Measurements from ENCODE around the gene FOXI1.
"Not testable (repeated sequence)": the region's sequence is repeated elsewhere in the genome, so short reads cannot be mapped to it uniquely, and the experiment has no call there.

The FOXI1 gene

DNA sequence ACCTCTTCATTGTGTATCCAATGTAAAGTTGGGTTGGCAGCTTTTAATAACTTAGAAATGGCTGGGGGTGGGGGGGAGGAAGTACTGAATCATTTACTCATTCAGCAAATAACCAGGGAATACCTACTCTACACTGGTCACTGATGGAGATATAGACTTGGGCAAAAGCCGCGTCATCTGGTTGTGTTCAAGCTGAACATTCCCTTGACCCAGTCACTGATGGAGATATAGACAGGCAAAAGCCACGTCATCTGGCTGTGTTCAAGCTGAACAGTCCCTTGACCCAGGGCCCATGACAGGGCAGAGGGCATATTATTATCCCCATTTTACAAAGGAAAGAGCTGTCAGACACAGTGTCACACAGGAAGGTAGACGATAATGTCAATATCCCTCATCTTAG is 32.6 kb downstream of the FOXI1 start:
- H3K27me3 ChIP-seq (ENCODE audit: control insufficient read depth in 1 of 2, insufficient read depth in 2 of 2, low read length in 2 of 2), result no peaks in the 10 kb centered on the region
- no peak overlapping the region for H3K4me3 ChIP-seq (ENCODE audit: low read depth in 1 of 2, low read length in 2 of 2)
- no peak overlapping the region for H3K27ac ChIP-seq (ENCODE audit: low read depth, low read length)
- H3K9me3 ChIP-seq (ENCODE audit: control insufficient read depth in 1 of 2, low read length in 2 of 2), result no peaks in the 10 kb centered on the region
- no peaks in the 10 kb centered on the region for H3K36me3 ChIP-seq (ENCODE audit: control insufficient read depth in 1 of 2, insufficient read depth in 2 of 2, low read length in 2 of 2)
- H3K4me1 ChIP-seq (ENCODE audit: control insufficient read depth in 1 of 2, insufficient read depth in 2 of 2, low read length in 2 of 2), result no peaks in the 10 kb centered on the region
- no peak overlapping the region for H3K9ac ChIP-seq (ENCODE audit: low read depth in 1 of 2, low read length in 2 of 2)

DNA sequence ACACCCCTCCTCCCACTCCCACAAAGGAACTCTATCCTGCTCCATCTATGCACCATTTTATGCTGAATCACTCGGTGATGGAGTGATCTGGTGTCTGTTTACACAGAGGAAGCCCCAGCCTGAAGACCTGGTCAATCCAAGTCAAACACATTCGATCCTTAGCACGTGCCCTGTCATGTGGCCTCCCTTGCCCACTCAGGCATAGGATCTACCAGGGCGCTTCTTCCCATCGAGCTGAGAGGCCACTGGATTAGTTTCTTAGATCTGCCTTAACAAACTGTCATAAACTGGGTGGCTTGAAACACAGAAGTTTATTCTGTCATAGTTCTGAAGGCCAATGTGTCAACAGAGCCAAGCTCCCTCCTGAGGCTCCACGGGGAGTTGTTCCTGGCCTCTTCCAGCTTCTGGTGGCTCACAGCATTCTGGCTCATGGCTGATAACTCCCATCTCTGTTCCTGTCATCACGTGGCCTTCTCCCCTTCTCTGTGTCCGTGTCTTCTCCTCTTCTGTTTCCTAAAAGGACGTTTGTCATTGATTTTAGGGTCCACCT is 34.2 kb downstream of the FOXI1 start:
- no peak overlapping the region for H3K4me3 ChIP-seq (ENCODE audit: low read depth in 1 of 2, low read length in 2 of 2)
- H3K9ac ChIP-seq (ENCODE audit: low read depth in 1 of 2, low read length in 2 of 2), result no peak overlapping the region
- no peaks in the 10 kb centered on the region for H3K9me3 ChIP-seq (ENCODE audit: control insufficient read depth in 1 of 2, low read length in 2 of 2)
- H3K4me1 ChIP-seq (ENCODE audit: control insufficient read depth in 1 of 2, insufficient read depth in 2 of 2, low read length in 2 of 2), result no peaks in the 10 kb centered on the region
- no peak overlapping the region for H3K27ac ChIP-seq (ENCODE audit: low read depth, low read length)
- H3K36me3 ChIP-seq (ENCODE audit: control insufficient read depth in 1 of 2, insufficient read depth in 2 of 2, low read length in 2 of 2), result no peaks in the 10 kb centered on the region
- H3K27me3 ChIP-seq (ENCODE audit: control insufficient read depth in 1 of 2, insufficient read depth in 2 of 2, low read length in 2 of 2), result no peaks in the 10 kb centered on the region

DNA sequence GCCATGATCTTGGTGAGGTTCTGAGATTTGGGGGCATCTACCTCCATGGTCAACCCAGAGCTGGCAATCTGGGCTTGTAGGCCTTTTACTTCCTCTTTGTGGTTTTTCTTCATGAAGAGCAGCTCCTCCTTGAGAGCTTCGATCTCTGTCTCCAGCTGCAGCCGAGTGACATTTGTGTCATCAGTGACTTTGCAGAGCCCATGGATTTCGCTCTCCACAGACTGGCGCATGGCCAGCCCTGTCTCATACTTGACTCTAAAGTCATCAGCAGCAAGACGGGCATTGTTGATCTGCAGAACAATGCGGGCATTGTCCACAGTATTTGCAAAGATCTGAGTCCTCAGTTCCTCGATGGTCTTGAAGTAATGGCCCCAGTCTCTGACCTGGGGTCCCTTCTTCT is 35.5 kb downstream of the FOXI1 start:
- H3K4me3 ChIP-seq (ENCODE audit: low read depth in 1 of 2, low read length in 2 of 2); H3K4me1 ChIP-seq (ENCODE audit: control insufficient read depth in 1 of 2, insufficient read depth in 2 of 2, low read length in 2 of 2); H3K9me3 ChIP-seq (ENCODE audit: control insufficient read depth in 1 of 2, low read length in 2 of 2); H3K9ac ChIP-seq (ENCODE audit: low read depth in 1 of 2, low read length in 2 of 2); H3K27me3 ChIP-seq (ENCODE audit: control insufficient read depth in 1 of 2, insufficient read depth in 2 of 2, low read length in 2 of 2); H3K27ac ChIP-seq (ENCODE audit: low read depth, low read length); H3K36me3 ChIP-seq (ENCODE audit: control insufficient read depth in 1 of 2, insufficient read depth in 2 of 2, low read length in 2 of 2): not testable (repeated sequence)

DNA sequence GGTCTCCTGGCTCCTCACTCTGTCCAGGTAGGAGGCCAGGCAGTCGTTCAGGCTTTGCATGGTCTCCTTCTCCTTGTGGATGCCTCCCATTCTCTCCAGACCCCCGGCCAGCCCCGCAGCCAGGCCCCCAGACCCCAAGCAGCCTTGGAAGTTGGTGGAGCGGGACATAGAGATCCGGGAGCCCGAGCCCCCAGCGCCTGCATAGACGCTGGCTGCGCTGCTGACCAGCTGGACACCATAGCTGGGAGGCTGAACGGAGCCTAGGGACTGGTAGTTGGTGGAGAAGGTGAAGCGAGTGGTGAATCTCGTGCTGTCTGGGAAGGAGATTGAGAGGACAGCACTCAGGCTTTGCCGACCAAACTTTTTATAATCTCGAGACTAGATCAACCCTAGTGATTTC is 35.9 kb downstream of the FOXI1 start:
- H3K9ac ChIP-seq (ENCODE audit: low read depth in 1 of 2, low read length in 2 of 2), result no peak overlapping the region
- no peak overlapping the region for H3K4me3 ChIP-seq (ENCODE audit: low read depth in 1 of 2, low read length in 2 of 2)
- H3K27me3 ChIP-seq (ENCODE audit: control insufficient read depth in 1 of 2, insufficient read depth in 2 of 2, low read length in 2 of 2), result no peaks in the 10 kb centered on the region
- no peaks in the 10 kb centered on the region for H3K9me3 ChIP-seq (ENCODE audit: control insufficient read depth in 1 of 2, low read length in 2 of 2)
- no peaks in the 10 kb centered on the region for H3K36me3 ChIP-seq (ENCODE audit: control insufficient read depth in 1 of 2, insufficient read depth in 2 of 2, low read length in 2 of 2)
- H3K4me1 ChIP-seq (ENCODE audit: control insufficient read depth in 1 of 2, insufficient read depth in 2 of 2, low read length in 2 of 2), result no peaks in the 10 kb centered on the region
- no peak overlapping the region for H3K27ac ChIP-seq (ENCODE audit: low read depth, low read length)

DNA sequence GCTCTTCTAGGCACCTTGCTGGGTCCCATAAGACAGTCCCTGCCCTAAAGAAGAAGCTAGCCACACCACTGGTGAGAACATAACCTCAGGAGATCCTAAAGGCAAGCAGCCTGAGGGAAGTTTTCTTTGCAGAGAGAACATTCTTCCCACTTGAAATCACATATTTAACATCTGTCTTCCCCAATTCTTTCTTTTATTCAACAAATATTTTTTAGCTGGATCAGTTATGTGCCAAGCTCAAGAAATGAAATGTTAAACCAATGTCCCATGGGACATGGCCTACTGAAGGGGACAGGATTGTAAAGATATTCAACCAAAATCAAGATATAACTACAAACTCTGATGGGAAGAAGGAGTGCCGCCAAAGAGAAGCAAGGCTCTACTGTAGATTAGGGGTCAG is 36.5 kb downstream of the FOXI1 start:
- no peaks in the 10 kb centered on the region for H3K27me3 ChIP-seq (ENCODE audit: control insufficient read depth in 1 of 2, insufficient read depth in 2 of 2, low read length in 2 of 2)
- H3K4me3 ChIP-seq (ENCODE audit: low read depth in 1 of 2, low read length in 2 of 2), result no peak overlapping the region
- no peaks in the 10 kb centered on the region for H3K4me1 ChIP-seq (ENCODE audit: control insufficient read depth in 1 of 2, insufficient read depth in 2 of 2, low read length in 2 of 2)
- no peak overlapping the region for H3K9ac ChIP-seq (ENCODE audit: low read depth in 1 of 2, low read length in 2 of 2)
- no peaks in the 10 kb centered on the region for H3K9me3 ChIP-seq (ENCODE audit: control insufficient read depth in 1 of 2, low read length in 2 of 2)
- H3K36me3 ChIP-seq (ENCODE audit: control insufficient read depth in 1 of 2, insufficient read depth in 2 of 2, low read length in 2 of 2), result no peaks in the 10 kb centered on the region
- H3K27ac ChIP-seq (ENCODE audit: low read depth, low read length), result no peak overlapping the region

DNA sequence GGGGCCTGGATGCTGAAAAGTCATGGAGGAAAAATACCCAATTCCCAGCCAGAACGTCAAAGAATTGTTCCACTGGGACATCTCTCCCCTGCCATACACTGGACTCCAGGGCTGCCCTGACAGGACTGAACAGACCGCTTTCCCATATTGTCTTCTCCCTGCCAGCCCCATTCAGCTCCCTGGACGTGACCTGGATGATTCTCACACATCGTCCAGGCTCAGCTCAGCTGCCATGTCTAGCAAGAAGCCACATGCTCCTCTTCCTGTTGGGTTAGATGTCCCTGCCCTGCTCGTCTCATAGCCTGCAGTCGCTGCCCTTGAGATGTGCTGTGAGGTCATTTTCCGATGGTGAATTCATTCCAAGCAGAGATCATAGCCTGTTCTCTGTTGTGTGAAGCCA is 37.4 kb downstream of the FOXI1 start:
- Histone ChIP-seq H3K9me3 (ENCODE audit: control insufficient read depth in 1 of 2, low read length in 2 of 2) (no peaks in the 10 kb centered on the region), H3K36me3 (ENCODE audit: control insufficient read depth in 1 of 2, insufficient read depth in 2 of 2, low read length in 2 of 2) (no peaks in the 10 kb centered on the region), H3K4me3 (ENCODE audit: low read depth in 1 of 2, low read length in 2 of 2) (no peak overlapping the region), H3K4me1 (ENCODE audit: control insufficient read depth in 1 of 2, insufficient read depth in 2 of 2, low read length in 2 of 2) (no peaks in the 10 kb centered on the region), H3K27me3 (ENCODE audit: control insufficient read depth in 1 of 2, insufficient read depth in 2 of 2, low read length in 2 of 2) (no peaks in the 10 kb centered on the region), H3K9ac (ENCODE audit: low read depth in 1 of 2, low read length in 2 of 2) (no peak overlapping the region), H3K27ac (ENCODE audit: low read depth, low read length) (no peak overlapping the region)

DNA sequence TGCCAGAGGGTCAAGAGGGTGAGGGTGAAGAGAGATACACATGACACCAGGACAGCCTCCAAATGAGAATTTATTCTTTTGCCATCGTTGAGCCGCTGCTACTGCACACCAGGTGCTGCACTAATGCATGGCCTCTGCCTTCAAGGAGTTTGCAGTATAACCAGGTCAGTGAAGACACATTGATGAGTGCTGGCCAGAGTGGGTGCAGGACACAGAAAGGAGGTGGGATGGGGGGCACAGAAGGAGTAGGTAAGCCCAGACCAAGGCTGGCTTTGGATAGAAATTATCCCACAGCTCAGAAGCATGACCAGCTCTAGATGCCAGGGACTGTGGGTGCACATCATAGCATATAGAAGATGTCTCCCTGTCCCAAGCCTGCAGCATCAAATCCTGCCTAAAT is 38.0 kb downstream of the FOXI1 start:
- Histone ChIP-seq H3K27ac (ENCODE audit: low read depth, low read length) (no peak overlapping the region), H3K9me3 (ENCODE audit: control insufficient read depth in 1 of 2, low read length in 2 of 2) (no peaks in the 10 kb centered on the region), H3K4me1 (ENCODE audit: control insufficient read depth in 1 of 2, insufficient read depth in 2 of 2, low read length in 2 of 2) (no peaks in the 10 kb centered on the region), H3K27me3 (ENCODE audit: control insufficient read depth in 1 of 2, insufficient read depth in 2 of 2, low read length in 2 of 2) (no peaks in the 10 kb centered on the region), H3K4me3 (ENCODE audit: low read depth in 1 of 2, low read length in 2 of 2) (no peak overlapping the region), H3K9ac (ENCODE audit: low read depth in 1 of 2, low read length in 2 of 2) (no peak overlapping the region), H3K36me3 (ENCODE audit: control insufficient read depth in 1 of 2, insufficient read depth in 2 of 2, low read length in 2 of 2) (no peaks in the 10 kb centered on the region)

DNA sequence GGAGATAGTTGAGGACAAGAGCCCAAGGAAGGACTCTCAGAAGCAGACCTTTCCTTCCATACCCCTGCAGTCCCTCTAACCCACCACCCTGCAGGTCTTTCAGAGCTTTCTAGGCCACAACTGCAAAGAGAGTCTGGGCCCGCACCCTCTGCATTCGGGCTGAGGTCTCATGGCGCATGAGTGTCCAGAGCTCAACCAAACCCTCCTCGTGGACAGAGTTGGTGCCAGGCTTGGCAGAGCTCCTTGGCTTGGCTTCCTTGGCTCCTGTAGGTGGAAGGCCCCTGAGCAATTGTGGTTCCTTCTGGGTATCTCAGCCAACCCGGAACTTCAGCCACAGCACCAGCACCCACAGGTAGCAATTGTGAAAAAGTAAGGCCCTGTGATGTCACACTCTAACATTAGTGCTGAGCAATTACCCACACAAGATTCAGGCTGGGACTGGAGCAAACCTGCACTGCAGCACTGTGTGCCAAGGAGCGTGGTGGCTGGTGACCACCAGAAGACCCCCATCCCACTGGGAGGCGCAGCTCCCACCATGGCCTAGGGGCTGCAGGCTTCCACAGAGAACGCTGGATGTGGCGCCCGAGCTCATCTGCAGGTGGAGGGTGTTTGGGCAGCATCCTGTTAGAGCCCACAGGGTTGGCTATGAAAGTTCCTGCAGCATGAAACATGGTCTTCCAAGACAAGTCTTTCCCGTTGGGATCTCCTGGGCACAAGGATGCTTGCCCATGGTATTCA is 38.8 kb downstream of the FOXI1 start:
- Histone ChIP-seq H3K27me3 (ENCODE audit: control insufficient read depth in 1 of 2, insufficient read depth in 2 of 2, low read length in 2 of 2) (no peaks in the 10 kb centered on the region), H3K4me3 (ENCODE audit: low read depth in 1 of 2, low read length in 2 of 2) (no peak overlapping the region), H3K4me1 (ENCODE audit: control insufficient read depth in 1 of 2, insufficient read depth in 2 of 2, low read length in 2 of 2) (no peaks in the 10 kb centered on the region), H3K27ac (ENCODE audit: low read depth, low read length) (no peak overlapping the region), H3K36me3 (ENCODE audit: control insufficient read depth in 1 of 2, insufficient read depth in 2 of 2, low read length in 2 of 2) (no peaks in the 10 kb centered on the region), H3K9ac (ENCODE audit: low read depth in 1 of 2, low read length in 2 of 2) (no peak overlapping the region), H3K9me3 (ENCODE audit: control insufficient read depth in 1 of 2, low read length in 2 of 2) (no peaks in the 10 kb centered on the region)

DNA sequence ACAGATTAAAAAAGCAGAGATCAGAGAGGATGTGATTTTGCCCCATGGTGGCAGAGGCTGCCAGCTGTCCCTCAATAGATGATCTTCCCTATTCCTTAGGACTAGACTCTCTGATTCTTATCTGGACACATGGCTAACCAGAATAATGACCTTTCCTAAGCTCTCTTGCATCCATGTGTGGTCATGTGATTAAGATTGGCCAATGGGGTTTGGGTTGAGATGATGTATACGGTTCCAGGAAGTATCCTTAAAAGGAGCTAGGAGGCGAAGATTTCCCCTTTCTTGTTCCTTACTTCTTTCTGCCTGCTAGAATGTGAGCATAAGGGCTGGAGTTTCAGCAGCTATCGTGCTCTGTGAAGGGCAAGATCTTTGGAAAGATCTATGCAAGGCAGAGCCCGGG is 39.8 kb downstream of the FOXI1 start:
- Histone ChIP-seq H3K36me3 (ENCODE audit: control insufficient read depth in 1 of 2, insufficient read depth in 2 of 2, low read length in 2 of 2) (no peaks in the 10 kb centered on the region), H3K9me3 (ENCODE audit: control insufficient read depth in 1 of 2, low read length in 2 of 2) (no peaks in the 10 kb centered on the region), H3K4me3 (ENCODE audit: low read depth in 1 of 2, low read length in 2 of 2) (no peak overlapping the region), H3K9ac (ENCODE audit: low read depth in 1 of 2, low read length in 2 of 2) (no peak overlapping the region), H3K4me1 (ENCODE audit: control insufficient read depth in 1 of 2, insufficient read depth in 2 of 2, low read length in 2 of 2) (no peaks in the 10 kb centered on the region), H3K27ac (ENCODE audit: low read depth, low read length) (no peak overlapping the region), H3K27me3 (ENCODE audit: control insufficient read depth in 1 of 2, insufficient read depth in 2 of 2, low read length in 2 of 2) (no peaks in the 10 kb centered on the region)

DNA sequence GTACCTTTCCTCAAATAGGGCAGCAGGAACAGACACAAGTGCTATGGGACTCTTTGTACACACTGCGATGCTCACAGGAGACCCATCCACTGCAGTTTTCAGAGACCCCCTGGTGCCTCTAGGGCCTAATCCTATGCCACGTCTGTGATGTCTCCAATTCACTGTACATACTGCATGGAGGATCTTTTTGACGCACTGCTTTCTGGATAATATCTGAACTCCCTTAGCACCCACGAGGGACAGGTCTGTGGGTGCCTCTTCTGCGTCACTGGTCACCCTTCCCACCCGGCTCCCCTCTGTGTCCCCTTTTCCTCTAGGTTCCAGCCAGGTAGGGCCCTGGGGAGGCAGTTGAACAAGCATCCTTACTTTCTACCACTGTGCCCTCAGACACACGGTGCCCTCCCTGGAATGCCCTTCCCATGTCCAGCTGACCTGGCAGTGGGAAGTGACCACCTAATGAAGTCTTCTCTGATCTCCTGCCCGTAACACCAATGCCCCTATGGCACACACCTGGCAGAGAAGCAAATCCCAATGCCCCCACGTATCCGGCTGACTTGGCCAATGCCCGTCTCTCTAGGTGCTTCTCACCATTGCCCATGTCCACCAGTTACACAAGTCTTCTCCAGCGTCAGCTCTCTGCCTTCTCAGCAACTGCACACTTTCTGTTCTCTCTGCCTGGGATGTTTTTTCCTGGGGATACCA is 41.5 kb downstream of the FOXI1 start:
- H3K27me3 ChIP-seq (ENCODE audit: control insufficient read depth in 1 of 2, insufficient read depth in 2 of 2, low read length in 2 of 2), result no peaks in the 10 kb centered on the region
- no peak overlapping the region for H3K4me3 ChIP-seq (ENCODE audit: low read depth in 1 of 2, low read length in 2 of 2)
- H3K4me1 ChIP-seq (ENCODE audit: control insufficient read depth in 1 of 2, insufficient read depth in 2 of 2, low read length in 2 of 2), result no peaks in the 10 kb centered on the region
- no peaks in the 10 kb centered on the region for H3K9me3 ChIP-seq (ENCODE audit: control insufficient read depth in 1 of 2, low read length in 2 of 2)
- no peak overlapping the region for H3K27ac ChIP-seq (ENCODE audit: low read depth, low read length)
- no peak overlapping the region for H3K9ac ChIP-seq (ENCODE audit: low read depth in 1 of 2, low read length in 2 of 2)
- H3K36me3 ChIP-seq (ENCODE audit: control insufficient read depth in 1 of 2, insufficient read depth in 2 of 2, low read length in 2 of 2), result no peaks in the 10 kb centered on the region

Measured in duodenal mucosa (tissue), 2 donors.